Upper lobe of left lung (tissue), 4 donors: Measurements from ENCODE around the gene NKAIN2.

ENCODE experiments used
- POLR2AphosphoS5 ChIP-seq, 2 donors: sonication (generic); formaldehyde crosslinking; IDR thresholded peaks; one replicate each; pipeline ENCODE4 v1.5.1; 2017; ENCODE audit warnings: antibody characterized with exemption in 2 of 2
- TF ChIP-seq, protein P1 (sequence below), 6 experiments: fragments of 450-650 bp in 4 of 6; fragments of 200-600 bp in 2 of 6; sonication (generic) in 2 of 6; IDR thresholded peaks; one replicate each; pipeline ENCODE4 v1.5.1; 2016 to 2019; ENCODE audit warnings: antibody characterized with exemption in 6 of 6

DNA sequence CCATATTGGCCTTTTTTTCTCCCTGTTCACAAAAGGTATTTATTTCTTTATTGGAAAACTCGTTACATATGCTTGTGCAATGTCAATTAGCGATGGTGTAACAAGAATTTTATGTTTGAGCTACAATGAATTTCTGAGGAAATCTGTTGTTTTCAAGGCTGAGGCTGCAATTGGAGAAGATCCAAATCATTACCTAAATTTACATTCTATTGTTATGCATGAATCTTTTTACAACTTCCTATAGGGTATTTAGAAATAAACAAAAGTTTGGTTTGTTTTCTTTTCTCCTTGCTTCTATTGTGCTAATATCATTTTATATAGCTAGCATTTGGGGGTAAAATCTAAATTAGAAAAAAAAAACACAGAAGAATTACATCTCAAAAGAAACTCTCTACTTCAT lies 34.7 kb upstream of the NKAIN2 start:
- TF ChIP-seq, protein P1, sequence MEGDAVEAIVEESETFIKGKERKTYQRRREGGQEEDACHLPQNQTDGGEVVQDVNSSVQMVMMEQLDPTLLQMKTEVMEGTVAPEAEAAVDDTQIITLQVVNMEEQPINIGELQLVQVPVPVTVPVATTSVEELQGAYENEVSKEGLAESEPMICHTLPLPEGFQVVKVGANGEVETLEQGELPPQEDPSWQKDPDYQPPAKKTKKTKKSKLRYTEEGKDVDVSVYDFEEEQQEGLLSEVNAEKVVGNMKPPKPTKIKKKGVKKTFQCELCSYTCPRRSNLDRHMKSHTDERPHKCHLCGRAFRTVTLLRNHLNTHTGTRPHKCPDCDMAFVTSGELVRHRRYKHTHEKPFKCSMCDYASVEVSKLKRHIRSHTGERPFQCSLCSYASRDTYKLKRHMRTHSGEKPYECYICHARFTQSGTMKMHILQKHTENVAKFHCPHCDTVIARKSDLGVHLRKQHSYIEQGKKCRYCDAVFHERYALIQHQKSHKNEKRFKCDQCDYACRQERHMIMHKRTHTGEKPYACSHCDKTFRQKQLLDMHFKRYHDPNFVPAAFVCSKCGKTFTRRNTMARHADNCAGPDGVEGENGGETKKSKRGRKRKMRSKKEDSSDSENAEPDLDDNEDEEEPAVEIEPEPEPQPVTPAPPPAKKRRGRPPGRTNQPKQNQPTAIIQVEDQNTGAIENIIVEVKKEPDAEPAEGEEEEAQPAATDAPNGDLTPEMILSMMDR (IDR thresholded peaks at IDR 0.05) = no peak
- no peak for TF ChIP-seq POLR2AphosphoS5 (IDR thresholded peaks at IDR 0.05)
